OCI-LY3 (cell line): ENCODE measurements around the gene GDPD4.

Experiments used
- CTCF ChIP-seq: fragments of 200-600, 300-600 bp; sonication (generic); IDR thresholded peaks from 2 replicates; pipeline ENCODE4 v1.5.1; 2014; ENCODE audit warnings: antibody characterized with exemption, low read length, low read depth
- EZH2phosphoT487 ChIP-seq: fragments of 200-600 bp; shearing (Covaris generic); IDR thresholded peaks from 2 replicates; pipeline ENCODE4 v1.6.1; 2018; ENCODE audit warnings: antibody characterized with exemption, mixed run types, low read depth

GRCh38 chr11:77201370-77201769 lies 100.1 kb downstream of the GDPD4 start:
- no peak for TF ChIP-seq CTCF
- TF ChIP-seq EZH2phosphoT487, result no peak
